NCI-H2081 treated with DMSO at 0.1 percent for 48 hours (cell line): ENCODE results near the gene CACNA1S.

Source experiments
- DNase-seq: peaks from one replicate; lab custom pipeline; 2025; lab: John Stamatoyannopoulos, UW

Gene CACNA1S

DNA sequence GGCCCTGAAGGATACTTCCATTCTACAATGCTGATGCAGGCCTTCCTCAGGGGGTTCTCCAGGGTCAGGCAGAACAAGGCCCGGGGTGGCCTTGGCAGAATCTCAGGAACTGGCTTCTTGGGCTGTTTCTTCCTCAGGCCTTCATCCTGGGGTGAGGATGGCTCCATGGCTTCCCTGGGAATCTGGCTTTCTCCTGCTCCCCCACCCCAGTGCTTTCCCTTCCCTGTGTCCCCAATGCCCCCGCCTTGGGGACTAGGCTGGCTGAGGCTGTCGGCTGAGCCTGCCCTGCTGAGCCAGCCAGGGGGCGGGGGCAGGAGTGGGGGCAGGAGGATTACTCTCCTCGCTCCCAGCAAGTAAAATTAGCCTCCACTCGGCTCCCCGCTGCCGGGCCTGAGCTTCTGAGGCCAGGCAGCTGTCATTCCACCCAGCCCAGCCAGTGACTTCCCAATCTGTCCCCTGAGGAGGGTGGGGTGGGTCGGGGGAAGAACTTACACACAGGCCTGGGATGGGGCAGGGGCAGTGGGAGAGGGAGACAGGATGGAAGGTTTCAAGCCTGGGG, at the start of gene CACNA1S:
Gene CACNA1S (minus strand): TSS at position 254 of the 559 bp plus-strand sequence. CDS start 87 bp downstream, at position 167.
- DNase-seq, result no peak

GRCh38 chr1:201157949-201158348, 45.7 kb upstream of the CACNA1S start:
- no peak for DNase-seq

- no peak for DNase-seq
These were observed 44.6 kb upstream of the CACNA1S start for GRCh38 chr1:201156819-201157218.

- no peak for DNase-seq
These were observed 44.1 kb upstream of the CACNA1S start for GRCh38 chr1:201156346-201156745.

GRCh38 chr1:201155354-201155753, 43.1 kb upstream of the CACNA1S start:
- no peak for DNase-seq

DNA sequence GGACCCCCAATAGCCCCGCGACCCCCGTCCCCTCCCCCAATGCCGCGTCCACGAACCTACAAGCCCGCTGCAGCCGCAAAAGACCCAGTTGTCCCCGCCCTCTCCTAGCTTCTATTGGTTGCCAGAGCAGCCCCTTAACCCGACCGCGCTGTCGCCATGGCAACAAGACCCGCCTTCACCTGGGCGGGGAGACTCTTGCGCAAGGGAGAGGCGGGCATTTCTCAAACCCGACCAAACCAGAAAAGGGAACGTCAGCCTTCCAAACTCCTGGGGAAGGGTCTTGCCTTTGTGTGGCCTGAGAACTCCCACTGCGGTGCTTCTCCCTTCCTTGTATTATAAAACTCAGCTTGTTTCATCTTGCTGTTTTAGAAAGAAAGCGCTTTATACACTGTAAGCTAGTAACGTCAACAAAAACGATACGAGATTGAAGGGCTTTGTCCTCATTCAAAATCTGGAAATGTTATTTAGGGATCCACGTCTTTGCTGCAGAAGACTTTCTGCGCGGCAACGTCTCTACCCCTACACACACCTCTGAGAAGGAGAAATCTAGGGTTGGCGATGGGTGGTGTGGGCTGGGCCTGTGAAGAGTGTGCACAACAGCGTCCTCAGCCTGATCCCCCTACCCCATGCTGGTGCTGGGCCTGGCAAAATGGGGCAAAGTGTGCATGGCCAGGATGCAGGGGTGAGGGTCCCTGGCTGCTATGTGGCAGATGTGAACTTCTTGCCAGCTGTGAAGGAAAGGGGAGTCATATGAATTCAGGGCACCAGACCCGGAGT, 42.4 kb upstream of the CACNA1S start, which contains the start of gene TMEM9:
Gene TMEM9 (minus strand): TSS at position 86 of the 777 bp plus-strand sequence. CDS start 551 bp downstream, outside the sequence.
- peak; percentile 85 for DNase-seq

DNA sequence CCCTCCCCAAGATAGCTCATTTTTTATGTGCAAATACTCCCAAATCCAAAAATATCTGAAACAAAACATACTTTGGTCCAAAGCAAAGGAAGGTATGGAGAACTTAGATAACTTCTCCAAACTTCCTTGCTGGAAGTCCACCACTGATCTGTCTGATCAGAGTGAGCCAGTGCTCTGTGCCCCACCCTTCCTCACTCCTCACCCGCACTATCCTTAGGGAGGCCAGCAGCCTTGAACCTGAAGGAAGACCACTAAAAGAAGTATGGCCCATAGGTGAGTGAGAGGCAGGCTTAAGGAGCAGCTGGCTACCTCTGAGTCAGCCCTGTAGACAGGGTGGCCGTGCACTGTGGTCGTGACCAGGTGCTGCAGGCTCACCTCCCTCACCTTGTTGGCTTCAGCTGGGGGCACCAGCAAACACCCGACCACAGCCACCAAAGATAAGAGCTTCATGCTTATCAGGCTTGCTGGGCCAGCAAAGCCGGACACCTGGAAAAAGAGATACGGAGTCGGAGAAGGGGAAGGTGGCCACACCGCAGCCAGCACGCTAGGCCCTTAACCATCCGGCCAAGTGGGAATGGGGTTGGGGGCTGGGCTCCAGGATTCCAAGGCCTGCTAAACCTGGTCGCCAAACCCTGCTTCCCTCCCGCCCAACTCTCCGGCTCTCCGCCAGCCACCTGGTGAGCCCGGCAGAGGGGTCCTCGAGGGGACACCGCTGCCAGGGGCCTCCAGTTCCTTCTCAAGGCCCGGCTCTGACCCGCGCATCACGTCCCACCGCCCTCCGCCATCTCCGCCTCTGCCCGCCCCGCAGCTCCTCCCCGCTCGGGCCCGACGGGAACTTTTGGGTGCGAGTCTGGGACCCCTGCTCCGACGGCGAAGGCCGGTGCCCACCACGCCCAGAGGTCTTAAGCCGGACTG, 41.5 kb upstream of the CACNA1S start:
- DNase-seq, result no peak

- DNase-seq, result no peak
These were observed 37.2 kb upstream of the CACNA1S start for GRCh38 chr1:201149400-201149799.

- no peak for DNase-seq
These were observed 35.3 kb upstream of the CACNA1S start for GRCh38 chr1:201147396-201148015.

DNA sequence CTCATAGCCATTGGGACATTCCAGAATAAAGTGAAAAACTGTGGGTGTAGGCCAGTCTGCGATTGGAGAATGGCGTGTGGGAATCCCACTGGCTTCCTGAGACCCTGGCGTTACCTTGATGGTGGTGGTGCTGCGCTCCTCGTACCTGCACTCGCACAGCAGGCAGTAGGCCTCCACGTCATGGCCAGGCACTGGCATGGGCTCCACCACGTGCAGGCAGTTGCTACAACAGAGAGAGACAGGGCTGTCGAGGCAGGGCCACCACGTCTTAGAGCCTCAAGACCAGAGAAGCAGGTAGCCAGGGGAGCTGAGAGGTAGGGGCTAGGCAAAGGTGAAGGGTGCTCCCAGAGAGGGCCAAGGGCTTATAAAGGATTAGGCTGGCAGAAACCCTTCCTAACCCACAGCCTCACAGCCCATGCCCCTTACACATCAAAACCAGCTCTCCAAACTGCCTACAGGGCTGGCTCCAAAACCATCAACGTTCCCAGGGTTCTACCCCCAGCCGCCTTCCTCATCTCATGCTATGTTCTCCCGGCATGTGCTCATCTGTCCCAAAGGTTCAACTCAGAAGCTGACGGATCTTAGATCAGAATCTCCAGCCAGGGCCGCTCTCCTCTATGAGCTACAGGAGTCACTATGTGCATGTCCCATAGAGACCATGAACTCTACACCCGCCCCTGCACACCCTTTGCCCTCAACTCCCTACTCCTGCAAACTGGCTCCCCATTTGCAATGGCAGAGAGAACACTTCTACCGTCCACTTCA, 34.6 kb upstream of the CACNA1S start:
- no peak for DNase-seq

- no peak for DNase-seq
These were observed 33.6 kb upstream of the CACNA1S start for GRCh38 chr1:201145816-201146215.

- no peak for DNase-seq
These were observed 32.9 kb upstream of the CACNA1S start for GRCh38 chr1:201145132-201145531.

DNA sequence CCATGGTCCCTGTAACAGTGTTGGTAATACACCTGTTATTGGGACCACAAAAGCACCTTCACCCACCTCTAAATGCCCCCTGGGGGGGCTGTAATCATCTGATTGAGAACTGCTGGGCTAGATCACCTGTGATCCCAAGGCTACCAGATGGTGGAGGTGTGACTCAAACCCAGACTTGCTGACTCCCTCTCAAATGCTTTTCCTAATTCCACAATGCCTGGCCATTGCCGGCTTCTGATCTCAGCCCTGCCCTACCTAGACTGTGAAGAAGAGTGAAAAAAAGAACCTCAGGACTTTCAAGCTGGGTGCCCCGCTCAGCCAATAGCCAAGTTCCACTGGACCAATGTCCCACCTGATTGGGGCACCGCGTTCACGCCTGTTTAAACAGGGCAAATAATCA, 32.5 kb upstream of the CACNA1S start:
- DNase-seq, result no peak

- DNase-seq, result no peak
These were observed 31.8 kb upstream of the CACNA1S start for GRCh38 chr1:201143726-201144635.

DNA sequence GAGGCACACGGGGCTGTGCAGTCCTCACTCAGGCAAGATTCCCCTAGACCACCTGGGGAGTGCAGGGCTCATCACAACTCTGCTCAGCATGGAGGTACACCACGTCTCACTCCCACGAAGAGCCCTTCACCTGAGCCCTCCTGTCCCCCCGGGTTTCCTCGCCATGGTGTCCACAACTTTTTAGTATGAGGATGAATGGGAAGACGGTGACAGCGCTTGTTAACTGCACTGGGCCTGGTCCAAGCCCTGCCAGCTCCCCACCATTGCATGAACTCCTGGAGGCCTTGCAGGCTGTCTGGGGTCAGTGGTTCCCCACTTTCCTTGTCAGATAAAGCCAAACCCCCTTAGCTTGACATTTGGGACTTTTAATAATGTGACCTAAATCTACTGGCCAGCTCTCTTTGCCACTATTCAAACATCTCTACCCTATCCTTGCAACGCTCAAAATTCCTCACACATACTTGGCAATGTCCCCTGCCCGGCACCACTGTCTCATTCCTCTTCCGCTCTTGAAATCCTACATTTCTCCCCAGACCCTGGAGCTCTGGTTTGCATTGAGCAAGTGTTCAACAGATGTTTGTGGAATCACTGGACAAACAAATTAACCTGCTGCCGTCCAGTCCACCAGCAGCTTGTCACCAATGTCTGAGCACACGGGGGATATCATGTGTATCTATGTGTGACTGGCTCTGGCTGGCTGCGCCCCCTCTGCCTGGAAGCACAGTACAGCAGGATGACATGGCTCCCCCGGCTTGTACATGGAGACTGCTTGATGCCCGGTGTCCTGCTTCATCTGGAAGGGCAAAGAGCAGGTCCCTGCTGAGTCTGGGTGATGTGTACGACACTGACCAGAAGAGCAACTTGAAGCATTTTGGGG, 30.9 kb upstream of the CACNA1S start:
- DNase-seq, result no peak

GRCh38 chr1:201142011-201142848, 30.0 kb upstream of the CACNA1S start:
- DNase-seq, result no peak

DNA sequence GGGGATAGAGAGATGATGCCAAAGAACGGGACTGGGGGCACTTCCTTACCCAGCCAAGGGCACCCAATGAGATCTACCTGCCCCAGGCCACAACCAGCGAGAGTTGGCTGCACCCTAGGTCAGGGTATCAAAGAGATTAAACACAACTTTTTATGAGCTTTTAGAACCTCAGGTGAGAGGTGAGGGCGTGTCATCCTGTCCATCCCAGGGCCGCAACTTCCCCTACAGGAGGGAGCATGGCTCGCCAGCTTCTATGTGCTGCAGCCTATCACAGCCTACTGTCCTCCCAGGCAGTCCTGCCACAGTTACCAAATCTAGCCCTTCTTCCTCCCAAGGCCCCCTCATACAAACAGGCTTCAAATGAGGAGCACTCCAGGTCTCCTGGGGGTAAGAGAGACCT, 29.2 kb upstream of the CACNA1S start:
- no peak for DNase-seq

- no peak for DNase-seq
These were observed 28.7 kb upstream of the CACNA1S start for GRCh38 chr1:201140941-201141260.
